Right atrium auricular region (tissue), 2 donors: ENCODE results near the gene CD151. TPM values are rescaled to one million over a fixed set of nuclear protein-coding genes. Genes with fewer than 3 reads are reported as not detected.
A peak's percentile ranks its signal among the peaks of the same experiment; 100 is the strongest.

Source experiments
- DNase-seq: peaks from one replicate; pipeline ENCODE4 v3.0.0-alpha.2; 2019; ENCODE audit warnings: low spot score
- H3K27ac ChIP-seq, 2 donors: fragments of 200-600 bp; sonication (generic); 1 replicate in 1 of 2; 2 replicates in 1 of 2; pipeline ENCODE4 v1.5.1; 2016 to 2019
- H3K27me3 ChIP-seq, 2 donors: fragments of 200-600 bp; sonication (generic); one replicate each; pipeline versions ENCODE4 v1.5.1 to v1.6.0; 2017 to 2019
- H3K36me3 ChIP-seq: fragments of 200-600 bp; sonication (generic); one replicate; pipeline ENCODE4 v1.5.1; 2016
- H3K4me1 ChIP-seq, 2 donors: fragments of 200-600 bp; sonication (generic); one replicate each; pipeline versions ENCODE4 v1.5.1 to v1.6.0; 2017 to 2019
- H3K4me3 ChIP-seq, 2 donors: fragments of 200-600 bp; sonication (generic); 1 replicate in 1 of 2; 2 replicates in 1 of 2; pipeline ENCODE4 v1.5.1; 2017 to 2019; ENCODE audit warnings: mild to moderate bottlenecking in 1 of 2, moderate library complexity in 1 of 2
- H3K9me3 ChIP-seq, 2 donors: fragments of 200-600 bp; sonication (generic); one replicate each; pipeline ENCODE4 v1.5.1; 2019
- CTCF ChIP-seq, 2 donors: fragments of 200-600 bp; sonication (generic); IDR thresholded peaks; one replicate each; pipeline ENCODE4 v1.5.1; 2019; ENCODE audit warnings: antibody characterized with exemption in 2 of 2
- total RNA-seq, 2 donors: library from RNA; depleted of rRNA; stranded (reverse); fragments of >200 nt; gene quantifications; one replicate each; pipeline ENCODE4 v1.1.0, GENCODE V29; 2016

The CD151 gene
- total RNA-seq, 2 donors from 2014 or later = 322 to 710 TPM

- H3K36me3 ChIP-seq = no peaks in the 10 kb centered on the region
- H3K27me3 ChIP-seq = no peaks in the 10 kb centered on the region
- H3K27ac ChIP-seq = peak overlapping the region; percentile 95
- no peak for DNase-seq
- H3K4me1 ChIP-seq = peaks cover 0 to 82% of the 10 kb centered on the region in 2 donors
- H3K9me3 ChIP-seq = no peaks in the 10 kb centered on the region
- peak overlapping the region in 1 of 2 donors; percentile 97 for H3K4me3 ChIP-seq
- TF ChIP-seq CTCF (IDR thresholded peaks at IDR 0.05) = no peak
Observed at GRCh38 chr11:845872-846495, 13.2 kb downstream of the CD151 start.

- no peak for DNase-seq
- Histone ChIP-seq H3K4me3 (no peak overlapping the region), H3K36me3 (no peaks in the 10 kb centered on the region), H3K27me3 (no peaks in the 10 kb centered on the region), H3K27ac (peak overlapping the region; percentile 95), H3K9me3 (no peaks in the 10 kb centered on the region), H3K4me1 (peaks cover 0 to 80% of the 10 kb centered on the region in 2 donors)
- TF ChIP-seq CTCF (IDR thresholded peaks at IDR 0.05) = no peak
Observed at GRCh38 chr11:846496-847098, 13.8 kb downstream of the CD151 start.

- Histone ChIP-seq H3K4me1 (peaks cover 0 to 83% of the 10 kb centered on the region in 2 donors), H3K4me3 (no peak overlapping the region), H3K27me3 (no peaks in the 10 kb centered on the region), H3K9me3 (no peaks in the 10 kb centered on the region), H3K36me3 (no peaks in the 10 kb centered on the region), H3K27ac (no peak overlapping the region)
- no peak for DNase-seq
- no peak for TF ChIP-seq CTCF (IDR thresholded peaks at IDR 0.05)
Observed at GRCh38 chr11:847876-848275, 15.1 kb downstream of the CD151 start.

GRCh38 chr11:848380-848931 lies 15.7 kb downstream of the CD151 start:
- TF ChIP-seq CTCF (IDR thresholded peaks at IDR 0.05) = peak; percentile 89 to 95
- Histone ChIP-seq H3K27me3 (no peaks in the 10 kb centered on the region), H3K4me1 (peaks cover 0 to 81% of the 10 kb centered on the region in 2 donors), H3K27ac (no peak overlapping the region), H3K9me3 (no peaks in the 10 kb centered on the region), H3K4me3 (no peak overlapping the region), H3K36me3 (no peaks in the 10 kb centered on the region)
- no peak for DNase-seq

DNA sequence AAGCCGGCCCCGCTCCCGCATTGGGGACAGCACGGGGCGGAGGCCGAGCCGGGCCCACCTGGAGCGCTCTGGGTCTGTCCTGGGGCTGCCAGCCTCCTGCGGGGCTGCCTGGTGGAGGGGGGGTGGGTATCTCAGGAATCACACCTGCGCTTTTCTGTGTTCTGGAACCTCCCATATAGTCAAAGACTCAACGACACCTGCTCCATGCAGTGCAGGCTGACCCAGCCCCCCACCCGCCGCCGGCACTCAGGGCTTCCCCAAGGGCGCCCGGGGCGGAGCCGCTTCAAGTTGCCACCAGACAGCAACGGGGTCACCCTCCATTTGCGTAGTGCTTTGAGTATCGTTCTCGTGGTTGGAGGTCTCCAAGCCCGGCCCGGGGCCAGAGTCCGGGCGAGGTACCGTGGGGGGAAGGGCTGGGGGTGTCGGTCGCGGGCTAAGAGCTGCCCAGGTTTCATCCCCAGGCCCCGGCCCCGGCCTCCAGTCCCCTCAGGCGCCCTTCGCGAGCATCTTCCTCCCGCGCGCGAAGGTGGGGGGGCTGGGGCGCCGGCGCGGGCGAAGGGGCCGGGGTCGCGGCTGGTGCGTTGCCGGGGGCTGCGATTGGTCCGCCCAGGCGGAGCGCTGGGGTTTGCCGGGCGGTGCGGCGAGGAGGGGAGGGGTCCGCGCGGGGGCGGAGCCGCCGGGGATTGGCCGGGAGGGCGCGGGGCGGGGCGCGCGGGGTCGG lies 16.5 kb downstream of the CD151 start:
- Histone ChIP-seq H3K9me3 (no peaks in the 10 kb centered on the region), H3K36me3 (no peaks in the 10 kb centered on the region), H3K27ac (peak overlapping the region in 1 of 2 donors; percentile 42), H3K4me1 (peaks cover 0 to 72% of the 10 kb centered on the region in 2 donors), H3K27me3 (no peaks in the 10 kb centered on the region), H3K4me3 (peak overlapping the region; percentile 29 to 58)
- TF ChIP-seq CTCF (IDR thresholded peaks at IDR 0.05) = no peak
- no peak for DNase-seq
